Measurements from ENCODE around the gene CPNE8. TPM values are rescaled to one million over a fixed set of nuclear protein-coding genes. Genes with fewer than 3 reads are reported as not detected.

Gene CPNE8
- total RNA-seq, 2 experiments from 2014 or later, result not detected

DNA sequence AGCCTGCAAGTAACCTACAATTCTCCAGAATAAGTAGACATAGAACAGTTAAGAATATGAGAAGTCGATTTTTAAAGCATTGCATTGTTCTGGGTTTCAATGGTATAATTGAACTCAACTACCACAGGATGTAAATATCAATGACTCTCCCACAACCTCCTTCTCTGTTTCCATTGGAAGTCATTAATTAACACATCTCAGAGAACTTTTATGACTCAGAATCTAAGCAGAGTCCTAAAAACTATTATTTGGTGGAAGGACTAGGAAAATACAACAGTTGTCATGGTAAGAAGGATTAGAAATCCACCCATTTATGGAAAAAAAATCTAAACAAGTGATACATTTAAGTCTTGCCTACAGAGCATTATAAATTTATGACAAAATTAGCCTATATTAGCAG is 21.1 kb upstream of the CPNE8 start:
- Histone ChIP-seq H3K79me2 (ENCODE audit: insufficient read depth, low read depth, low read length) (no peaks in the 10 kb centered on the region), H2AFZ (ENCODE audit: low read length) (no peak overlapping the region), H3K36me3 (ENCODE audit: insufficient read depth, low read length) (no peaks in the 10 kb centered on the region), H3K9me2 (ENCODE audit: insufficient read depth, low read length) (no peaks in the 10 kb centered on the region), H3K4me3 (ENCODE audit: low read depth, low read length, poor library complexity, severe bottlenecking) (no peak overlapping the region), H3K27ac (ENCODE audit: low read depth, low read length, poor library complexity, severe bottlenecking) (no peak overlapping the region), H3K4me2 (ENCODE audit: low read length) (no peak overlapping the region), H4K20me1 (ENCODE audit: insufficient read depth, low read length) (no peaks in the 10 kb centered on the region), H3K4me1 (ENCODE audit: insufficient read depth, low read length, poor library complexity, severe bottlenecking) (no peaks in the 10 kb centered on the region), H3K9me3 (ENCODE audit: low read length) (no peaks in the 10 kb centered on the region)
- no TSS peak for BruUV-seq (replicated peaks)
- CTCF ChIA-PET (ENCODE audit: unreplicated experiment), result no interaction called here
- TF ChIP-seq EZH2phosphoT487 (IDR thresholded peaks at IDR 0.05; ENCODE audit: borderline replicate concordance, low read depth, low read length), result no peak
- TF ChIP-seq, protein P1, sequence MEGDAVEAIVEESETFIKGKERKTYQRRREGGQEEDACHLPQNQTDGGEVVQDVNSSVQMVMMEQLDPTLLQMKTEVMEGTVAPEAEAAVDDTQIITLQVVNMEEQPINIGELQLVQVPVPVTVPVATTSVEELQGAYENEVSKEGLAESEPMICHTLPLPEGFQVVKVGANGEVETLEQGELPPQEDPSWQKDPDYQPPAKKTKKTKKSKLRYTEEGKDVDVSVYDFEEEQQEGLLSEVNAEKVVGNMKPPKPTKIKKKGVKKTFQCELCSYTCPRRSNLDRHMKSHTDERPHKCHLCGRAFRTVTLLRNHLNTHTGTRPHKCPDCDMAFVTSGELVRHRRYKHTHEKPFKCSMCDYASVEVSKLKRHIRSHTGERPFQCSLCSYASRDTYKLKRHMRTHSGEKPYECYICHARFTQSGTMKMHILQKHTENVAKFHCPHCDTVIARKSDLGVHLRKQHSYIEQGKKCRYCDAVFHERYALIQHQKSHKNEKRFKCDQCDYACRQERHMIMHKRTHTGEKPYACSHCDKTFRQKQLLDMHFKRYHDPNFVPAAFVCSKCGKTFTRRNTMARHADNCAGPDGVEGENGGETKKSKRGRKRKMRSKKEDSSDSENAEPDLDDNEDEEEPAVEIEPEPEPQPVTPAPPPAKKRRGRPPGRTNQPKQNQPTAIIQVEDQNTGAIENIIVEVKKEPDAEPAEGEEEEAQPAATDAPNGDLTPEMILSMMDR (conservative IDR thresholded peaks at IDR 0.05; ENCODE audit: low read length), result no peak
- intact Hi-C loops (cut with micrococcal nuclease; ENCODE audit: unreplicated experiment), result no loop called here
- POLR2A ChIA-PET, result no interaction called here
- no peak for DNase-seq (ENCODE audit: low spot score)

DNA sequence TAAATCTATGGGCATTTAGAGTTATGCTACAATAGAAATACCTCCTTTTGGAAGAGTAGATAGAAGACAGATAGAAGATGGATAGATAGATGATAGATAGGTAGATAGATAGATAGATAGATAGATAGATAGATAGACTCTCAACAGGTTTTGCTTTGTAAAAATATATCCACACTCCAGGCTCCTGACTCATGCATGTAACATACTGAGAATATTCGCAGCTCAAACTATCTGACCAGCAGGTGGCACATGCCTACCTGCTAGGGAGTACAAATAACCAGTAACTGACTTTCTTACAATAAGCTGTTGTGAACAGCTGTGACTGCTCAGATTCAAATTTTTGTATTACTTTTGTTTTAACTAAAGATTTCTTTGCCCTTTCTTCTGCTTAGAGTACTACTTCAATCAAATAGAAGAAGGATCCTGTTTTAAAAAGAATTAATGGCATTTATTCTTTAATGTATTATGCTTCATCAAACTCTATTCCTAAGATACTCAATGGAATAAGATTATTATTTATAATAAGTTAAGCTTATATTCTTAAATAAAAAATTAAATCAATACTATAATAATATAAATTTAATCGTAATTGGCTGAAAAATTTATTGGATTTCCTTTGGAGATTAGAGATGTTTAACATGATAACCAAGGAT is 15.8 kb upstream of the CPNE8 start:
- no peak for TF ChIP-seq EZH2phosphoT487 (IDR thresholded peaks at IDR 0.05; ENCODE audit: borderline replicate concordance, low read depth, low read length)
- TF ChIP-seq, protein P1 (conservative IDR thresholded peaks at IDR 0.05; ENCODE audit: low read length), result peak; percentile 77
- BruUV-seq (replicated peaks), result no TSS peak
- Histone ChIP-seq H3K4me2 (ENCODE audit: low read length) (no peak overlapping the region), H3K27ac (ENCODE audit: low read depth, low read length, poor library complexity, severe bottlenecking) (no peak overlapping the region), H3K9me3 (ENCODE audit: low read length) (no peaks in the 10 kb centered on the region), H2AFZ (ENCODE audit: low read length) (no peak overlapping the region), H3K9me2 (ENCODE audit: insufficient read depth, low read length) (no peaks in the 10 kb centered on the region), H3K79me2 (ENCODE audit: insufficient read depth, low read depth, low read length) (no peaks in the 10 kb centered on the region), H3K4me1 (ENCODE audit: insufficient read depth, low read length, poor library complexity, severe bottlenecking) (no peaks in the 10 kb centered on the region), H3K36me3 (ENCODE audit: insufficient read depth, low read length) (no peaks in the 10 kb centered on the region), H3K4me3 (ENCODE audit: low read depth, low read length, poor library complexity, severe bottlenecking) (no peak overlapping the region), H4K20me1 (ENCODE audit: insufficient read depth, low read length) (no peaks in the 10 kb centered on the region)
- ChIA-PET POLR2A (interaction anchor here (1.0 kb wide), 1 partner anchor 11 kb away, joined by 6 read pairs; no protein-coding TSS in a partner anchor), CTCF (ENCODE audit: unreplicated experiment) (no interaction called here)
- intact Hi-C loops (cut with micrococcal nuclease; ENCODE audit: unreplicated experiment), result loop anchor here (2.0 to 5.0 kb wide), 2 partner anchors 182 to 351 kb away; no protein-coding TSS in a partner anchor
- DNase-seq (ENCODE audit: low spot score), result peak; percentile 43

DNA sequence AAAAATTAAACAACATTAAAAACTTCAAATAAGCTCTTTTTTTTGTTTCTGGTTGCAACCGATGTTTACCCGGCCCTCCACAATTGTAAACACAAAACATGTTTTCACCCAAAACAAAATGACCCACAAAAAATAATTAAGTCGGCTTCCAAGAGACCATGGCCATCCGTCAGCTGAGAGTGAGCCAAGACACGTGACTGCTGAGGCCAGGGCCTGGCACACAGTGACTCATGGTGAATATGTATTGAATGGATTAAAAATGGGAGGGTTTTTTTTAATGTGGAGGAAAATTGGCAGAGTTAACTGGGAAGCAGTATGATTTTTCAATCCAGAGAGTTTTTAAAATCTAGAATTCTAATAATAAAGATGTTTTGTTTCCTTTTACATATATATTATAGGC is 13.8 kb upstream of the CPNE8 start:
- no peak for TF ChIP-seq EZH2phosphoT487 (IDR thresholded peaks at IDR 0.05; ENCODE audit: borderline replicate concordance, low read depth, low read length)
- TF ChIP-seq, protein P1 (conservative IDR thresholded peaks at IDR 0.05; ENCODE audit: low read length), result no peak
- CTCF ChIA-PET (ENCODE audit: unreplicated experiment), result no interaction called here
- intact Hi-C loops (cut with micrococcal nuclease; ENCODE audit: unreplicated experiment), result no loop called here

More for the DNA sequence above, 13.8 kb upstream of the CPNE8 start:
- Histone ChIP-seq H3K9me2 (ENCODE audit: insufficient read depth, low read length) (no peaks in the 10 kb centered on the region), H3K4me2 (ENCODE audit: low read length) (no peak overlapping the region), H3K36me3 (ENCODE audit: insufficient read depth, low read length) (no peaks in the 10 kb centered on the region), H3K79me2 (ENCODE audit: insufficient read depth, low read depth, low read length) (no peaks in the 10 kb centered on the region), H3K4me1 (ENCODE audit: insufficient read depth, low read length, poor library complexity, severe bottlenecking) (no peaks in the 10 kb centered on the region), H3K9me3 (ENCODE audit: low read length) (no peaks in the 10 kb centered on the region), H3K4me3 (ENCODE audit: low read depth, low read length, poor library complexity, severe bottlenecking) (no peak overlapping the region), H3K27ac (ENCODE audit: low read depth, low read length, poor library complexity, severe bottlenecking) (no peak overlapping the region), H2AFZ (ENCODE audit: low read length) (no peak overlapping the region), H4K20me1 (ENCODE audit: insufficient read depth, low read length) (no peaks in the 10 kb centered on the region)
- BruUV-seq (replicated peaks), result no TSS peak
- POLR2A ChIA-PET, result interaction anchor here (0.6 to 0.8 kb wide), 2 partner anchors 35 to 535 kb away, joined by 3 read pairs; no protein-coding TSS in a partner anchor
- no peak for DNase-seq (ENCODE audit: low spot score)

Measured in OCI-LY7 (cell line).